Measurements from ENCODE around the gene RUNX2.

DNA sequence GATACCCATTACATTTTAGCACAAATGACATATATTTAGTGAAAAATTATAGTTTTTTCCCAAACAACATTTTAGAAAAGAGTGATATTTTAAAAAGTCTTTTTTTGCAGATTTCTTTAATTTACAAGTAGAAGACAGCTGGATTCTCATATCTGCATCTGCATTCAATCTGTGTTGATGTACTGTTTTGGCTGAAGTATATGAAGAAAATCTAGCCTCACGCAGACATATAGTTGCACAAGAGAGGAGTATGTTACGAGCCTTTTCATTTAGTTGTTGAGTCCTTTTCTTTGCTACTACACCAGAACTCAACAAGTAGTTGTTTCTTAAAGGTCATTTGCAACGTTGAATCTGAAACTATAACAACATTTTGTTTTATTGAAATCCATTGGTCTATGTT is 363.9 kb downstream of the RUNX2 start:
- TF ChIP-seq POLR2AphosphoS5 (IDR thresholded peaks at IDR 0.05; ENCODE audit: low read depth, low read length): no peak
- no peak for TF ChIP-seq POLR2A (IDR thresholded peaks at IDR 0.05; ENCODE audit: low read depth, low read length)
